Breast epithelium (tissue), 4 donors: ENCODE data around the gene ZNF546. TPM values are rescaled to one million over a fixed set of nuclear protein-coding genes. Genes with fewer than 3 reads are reported as not detected.

Experiments
- DNase-seq, 2 donors: peaks; one replicate each; pipeline ENCODE4 v3.0.0-alpha.2; 2019; ENCODE audit warnings: low spot score in 2 of 2
- H3K27ac ChIP-seq, 2 donors: fragments of 200-600 bp; sonication (generic) in 1 of 2; one replicate each; pipeline ENCODE4 v1.5.1; 2016 to 2019; ENCODE audit warnings: mild to moderate bottlenecking in 1 of 2
- H3K27me3 ChIP-seq, 2 donors: fragments of 200-600 bp; sonication (generic) in 1 of 2; one replicate each; pipeline versions ENCODE4 v1.5.1 to v1.6.0; 2017 to 2019; ENCODE audit warnings: control low read depth in 1 of 2, mild to moderate bottlenecking in 1 of 2
- H3K36me3 ChIP-seq: fragments of 200-600 bp; one replicate; pipeline ENCODE4 v1.5.1; 2019
- H3K4me1 ChIP-seq, 2 donors: fragments of 200-600 bp; sonication (generic); one replicate each; pipeline ENCODE4 v1.5.1; 2016 to 2019; ENCODE audit warnings: control low read depth in 1 of 2
- H3K4me3 ChIP-seq, 3 donors: fragments of 200-600 bp; sonication (generic); 1 replicate in 2 of 3; 2 replicates in 1 of 3; pipeline ENCODE4 v1.5.1; 2016 to 2019; ENCODE audit warnings: mild to moderate bottlenecking in 3 of 3, moderate library complexity in 2 of 3
- H3K9me3 ChIP-seq, 2 donors: fragments of 200-600 bp; sonication (generic) in 1 of 2; one replicate each; pipeline ENCODE4 v1.5.1; 2016 to 2019; ENCODE audit warnings: control low read depth in 1 of 2
- POLR2A ChIP-seq: fragments of 450-650 bp; IDR thresholded peaks from one replicate; pipeline ENCODE4 v1.6.1; 2016; ENCODE audit warnings: antibody characterized with exemption, mild to moderate bottlenecking, moderate library complexity
- POLR2AphosphoS5 ChIP-seq, 3 donors: sonication (generic); formaldehyde crosslinking; IDR thresholded peaks; one replicate each; pipeline ENCODE4 v1.6.1; 2017; ENCODE audit warnings: antibody characterized with exemption in 3 of 3
- intact Hi-C: fragments of 100-400 bp; cut with DNase I; formaldehyde crosslinking; loops from one replicate; pipeline ENCODE4 v1.15.1; 2023; ENCODE audit warnings: low total_unique reads
- total RNA-seq, 3 donors: library from RNA; depleted of rRNA; stranded (reverse); fragments of >200 nt; gene quantifications; one replicate each; pipeline ENCODE4 v1.1.0, GENCODE V29; 2016
- TF ChIP-seq, protein P1 (sequence below), 3 donors: fragments of 450-650 bp; IDR thresholded peaks; one replicate each; pipeline ENCODE4 v1.5.1; 2016 to 2017; ENCODE audit warnings: antibody characterized with exemption in 3 of 3, mild to moderate bottlenecking in 3 of 3, moderate library complexity in 3 of 3

ZNF546 gene
- total RNA-seq, 3 donors from 2014 or later: 4.3 to 9.7 (median 8.8) TPM

DNA sequence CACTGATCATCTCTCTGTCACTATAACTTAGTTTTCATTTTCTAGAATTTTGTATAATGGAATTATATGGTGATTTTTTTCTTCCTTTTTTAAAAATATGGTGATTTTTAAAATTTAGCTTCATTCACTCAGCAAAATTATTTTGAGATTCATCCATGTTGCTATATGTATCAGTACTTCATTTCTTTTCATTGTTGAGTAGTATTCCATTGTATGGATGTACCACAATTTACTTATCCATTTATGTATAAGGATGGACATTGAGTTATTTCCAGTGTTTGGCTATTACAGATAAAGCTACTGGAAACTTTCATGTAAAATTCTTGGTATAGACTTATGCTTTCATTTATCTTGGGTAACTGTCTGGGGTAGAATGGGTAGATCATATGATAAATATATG, 12.8 kb downstream of the ZNF546 start:
- Histone ChIP-seq H3K36me3 (peaks cover 5% of the 10 kb centered on the region), H3K27me3 (no peaks in the 10 kb centered on the region), H3K27ac (no peak overlapping the region), H3K9me3 (peaks cover 17 to 41% of the 10 kb centered on the region in 2 donors), H3K4me3 (no peak overlapping the region), H3K4me1 (no peaks in the 10 kb centered on the region)
- no peak for DNase-seq
- TF ChIP-seq POLR2A: no peak
- no peak for TF ChIP-seq POLR2AphosphoS5 (IDR thresholded peaks at IDR 0.05)
- TF ChIP-seq, protein P1, sequence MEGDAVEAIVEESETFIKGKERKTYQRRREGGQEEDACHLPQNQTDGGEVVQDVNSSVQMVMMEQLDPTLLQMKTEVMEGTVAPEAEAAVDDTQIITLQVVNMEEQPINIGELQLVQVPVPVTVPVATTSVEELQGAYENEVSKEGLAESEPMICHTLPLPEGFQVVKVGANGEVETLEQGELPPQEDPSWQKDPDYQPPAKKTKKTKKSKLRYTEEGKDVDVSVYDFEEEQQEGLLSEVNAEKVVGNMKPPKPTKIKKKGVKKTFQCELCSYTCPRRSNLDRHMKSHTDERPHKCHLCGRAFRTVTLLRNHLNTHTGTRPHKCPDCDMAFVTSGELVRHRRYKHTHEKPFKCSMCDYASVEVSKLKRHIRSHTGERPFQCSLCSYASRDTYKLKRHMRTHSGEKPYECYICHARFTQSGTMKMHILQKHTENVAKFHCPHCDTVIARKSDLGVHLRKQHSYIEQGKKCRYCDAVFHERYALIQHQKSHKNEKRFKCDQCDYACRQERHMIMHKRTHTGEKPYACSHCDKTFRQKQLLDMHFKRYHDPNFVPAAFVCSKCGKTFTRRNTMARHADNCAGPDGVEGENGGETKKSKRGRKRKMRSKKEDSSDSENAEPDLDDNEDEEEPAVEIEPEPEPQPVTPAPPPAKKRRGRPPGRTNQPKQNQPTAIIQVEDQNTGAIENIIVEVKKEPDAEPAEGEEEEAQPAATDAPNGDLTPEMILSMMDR (IDR thresholded peaks at IDR 0.05): no peak
- intact Hi-C loops: no loop called here

DNA sequence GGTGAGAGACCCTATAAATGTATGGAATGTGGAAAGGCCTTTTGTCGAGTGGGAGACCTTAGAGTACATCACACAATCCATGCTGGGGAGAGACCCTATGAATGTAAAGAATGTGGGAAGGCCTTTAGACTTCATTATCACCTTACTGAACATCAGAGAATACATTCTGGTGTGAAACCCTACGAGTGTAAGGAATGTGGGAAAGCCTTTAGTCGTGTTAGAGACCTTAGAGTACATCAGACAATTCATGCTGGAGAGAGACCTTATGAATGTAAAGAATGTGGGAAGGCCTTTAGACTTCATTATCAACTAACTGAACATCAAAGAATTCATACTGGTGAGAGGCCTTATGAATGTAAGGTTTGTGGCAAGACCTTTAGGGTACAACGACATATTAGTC, 17.1 kb downstream of the ZNF546 start:
- no peak overlapping the region for H3K27ac ChIP-seq
- H3K4me1 ChIP-seq: no peaks in the 10 kb centered on the region
- TF ChIP-seq POLR2AphosphoS5 (IDR thresholded peaks at IDR 0.05): no peak
- TF ChIP-seq, protein P1 (IDR thresholded peaks at IDR 0.05): no peak
- TF ChIP-seq POLR2A: no peak
- intact Hi-C loops: no loop called here
- H3K9me3 ChIP-seq: peaks cover 48 to 82% of the 10 kb centered on the region in 2 donors
- peaks cover 5% of the 10 kb centered on the region for H3K36me3 ChIP-seq
- no peak overlapping the region for H3K4me3 ChIP-seq
- no peaks in the 10 kb centered on the region for H3K27me3 ChIP-seq
- no peak for DNase-seq

GRCh38 chr19:40023969-40024368, 27.1 kb downstream of the ZNF546 start:
- no peaks in the 10 kb centered on the region for H3K36me3 ChIP-seq
- peaks cover 57 to 88% of the 10 kb centered on the region in 2 donors for H3K9me3 ChIP-seq
- no peak overlapping the region for H3K27ac ChIP-seq

DNA sequence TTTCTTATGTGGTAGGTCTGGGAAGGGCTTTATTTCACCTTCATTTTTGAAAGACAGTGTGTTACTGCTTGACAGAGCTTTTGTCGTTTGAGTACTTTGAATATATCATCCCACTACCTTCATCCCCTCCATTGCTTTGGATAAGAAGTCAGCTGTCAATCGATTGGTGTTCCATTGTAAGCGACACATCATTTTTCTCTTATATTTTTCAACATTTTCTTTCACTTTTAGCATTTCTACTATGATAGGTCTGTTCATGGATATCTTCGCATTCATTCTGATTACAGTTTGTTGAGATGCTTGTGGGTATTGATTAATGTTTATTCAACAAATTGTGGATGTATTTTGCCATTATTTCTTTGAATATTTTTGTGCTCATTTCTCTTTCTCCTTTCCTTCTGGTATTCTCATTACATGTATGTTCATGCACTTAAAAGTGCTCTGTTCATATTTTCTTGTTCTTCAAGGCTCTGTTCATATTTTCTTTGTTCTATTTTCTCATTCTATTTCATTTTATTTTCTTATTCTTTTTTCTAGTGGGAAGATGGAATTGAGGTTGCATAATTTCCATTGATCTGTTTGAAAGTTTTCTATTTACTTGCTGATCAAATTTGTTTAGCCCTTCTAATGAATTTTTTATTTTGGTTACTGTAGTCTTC, 29.2 kb downstream of the ZNF546 start:
- Histone ChIP-seq H3K9me3 (peaks cover 70 to 99% of the 10 kb centered on the region in 2 donors), H3K27ac (no peak overlapping the region), H3K27me3 (no peaks in the 10 kb centered on the region), H3K36me3 (no peaks in the 10 kb centered on the region), H3K4me1 (no peaks in the 10 kb centered on the region), H3K4me3 (no peak overlapping the region)
- intact Hi-C loops: no loop called here
- TF ChIP-seq, protein P1 (IDR thresholded peaks at IDR 0.05): no peak
- TF ChIP-seq POLR2AphosphoS5 (IDR thresholded peaks at IDR 0.05) (no peak), POLR2A (no peak)
- no peak for DNase-seq

More at GRCh38 chr19:40023969-40024368, 27.1 kb downstream of the ZNF546 start:
- intact Hi-C loops: no loop called here
- no peak for DNase-seq
- Histone ChIP-seq H3K27me3 (no peaks in the 10 kb centered on the region), H3K4me1 (no peaks in the 10 kb centered on the region), H3K4me3 (no peak overlapping the region)
- TF ChIP-seq, protein P1 (IDR thresholded peaks at IDR 0.05): no peak

- Histone ChIP-seq H3K9me3 (peaks cover 75 to 99% of the 10 kb centered on the region in 2 donors), H3K36me3 (no peaks in the 10 kb centered on the region), H3K4me1 (no peaks in the 10 kb centered on the region), H3K4me3 (no peak overlapping the region), H3K27ac (no peak overlapping the region), H3K27me3 (no peaks in the 10 kb centered on the region)
- no peak for DNase-seq
- intact Hi-C loops: no loop called here
- TF ChIP-seq POLR2A (no peak), POLR2AphosphoS5 (IDR thresholded peaks at IDR 0.05) (no peak)
- TF ChIP-seq, protein P1 (IDR thresholded peaks at IDR 0.05): no peak
These were observed 29.7 kb downstream of the ZNF546 start for GRCh38 chr19:40026597-40026970.
